Body of pancreas (tissue), 4 donors: ENCODE measurements around the gene NGRN.

Source experiments
- CTCF ChIP-seq, 7 experiments: fragments of 450-650 bp in 4 of 7; fragments of 200-600 bp in 3 of 7; sonication (generic) in 3 of 7; IDR thresholded peaks; one replicate each; pipeline ENCODE4 v1.5.1; 2016 to 2019; ENCODE audit warnings: antibody characterized with exemption in 7 of 7
- POLR2A ChIP-seq, 3 donors: fragments of 450-650 bp; IDR thresholded peaks; one replicate each; pipeline ENCODE4 v1.6.1; 2016; ENCODE audit warnings: antibody characterized with exemption in 3 of 3, mild to moderate bottlenecking in 2 of 3

DNA sequence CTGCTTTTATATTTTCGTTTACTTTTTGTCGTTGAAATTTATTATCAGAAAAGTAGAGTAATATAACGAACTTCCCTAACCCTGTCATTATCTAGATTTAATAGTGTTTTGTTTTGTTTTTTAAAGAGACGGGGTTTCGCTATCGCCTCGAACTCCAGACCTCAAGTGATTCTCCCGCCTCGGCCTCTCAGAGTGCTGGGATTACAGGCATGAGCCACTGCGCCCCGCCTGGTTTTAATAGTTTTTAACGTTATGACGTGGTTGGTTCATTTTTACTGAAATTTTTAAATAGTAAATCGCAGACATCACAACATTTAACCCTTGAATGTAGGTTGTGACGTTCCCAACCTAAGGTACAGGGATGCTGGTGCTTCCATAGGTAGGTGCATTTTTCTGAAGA lies 1.0 kb downstream of the NGRN start:
- TF ChIP-seq CTCF (IDR thresholded peaks at IDR 0.05): no peak
- TF ChIP-seq POLR2A (IDR thresholded peaks at IDR 0.05): no peak
